Endothelial cell of umbilical vein (primary cell): Measurements from ENCODE around the gene OR1I1. TPM values are rescaled to one million over a fixed set of nuclear protein-coding genes. Genes with fewer than 3 reads are reported as not detected.
A peak's percentile ranks its signal among the peaks of the same experiment; 100 is the strongest.

Experiments used
- BruUV-seq: library from RNA; stranded (reverse); fragments of 400-500 nt; replicated peaks from 2 replicates; lab custom pipeline; 2021; lab: Mats Ljungman, UMichigan
- CTCF ChIA-PET: fragments of 300-600, 350-600 bp; sonication (Branson Sonifier 250); formaldehyde crosslinking; loops from one replicate; lab custom pipeline; 2021; ENCODE audit warnings: antibody characterized with exemption, inconsistent platforms; lab: Charles Lee
- POLR2A ChIA-PET: fragments of 300-600, 350-600 bp; sonication (Branson Sonifier 250); formaldehyde crosslinking; loops from one replicate; lab custom pipeline; 2021; ENCODE audit warnings: antibody characterized with exemption, inconsistent platforms; lab: Charles Lee
- DNase-seq: peaks from one replicate; pipeline ENCODE4 v3.0.0-alpha.2; 2011; ENCODE audit warnings: low read depth, low spot score
- FAIRE-seq: peaks from 2 replicates; lab custom pipeline; 2011; peaks lifted over from hg19 to GRCh38; lab: Jason Lieb, UNC
- H2AFZ ChIP-seq: 2 replicates; pipeline ENCODE4 v1.6.0; 2012; ENCODE audit warnings: low read depth, low read length, control low read depth, inconsistent platforms
- H3K27ac ChIP-seq: 2 replicates; pipeline ENCODE4 v1.5.1; 2011; ENCODE audit warnings: low read depth, mild to moderate bottlenecking, control low read depth, low read length, moderate library complexity; ENCODE audit not compliant: insufficient read depth
- H3K27me3 ChIP-seq, 2 experiments: 2 replicates each; pipeline versions ENCODE4 v1.6.0 to v1.6.1; 2011; ENCODE audit warnings: low read length in 2 of 2, mixed read lengths in 1 of 2; ENCODE audit not compliant: control insufficient read depth in 2 of 2, insufficient read depth in 2 of 2
- H3K36me3 ChIP-seq, 2 experiments: 2 replicates in 1 of 2; 3 replicates in 1 of 2; pipeline ENCODE4 v1.5.1; 2011; ENCODE audit warnings: low read length in 2 of 2, mild to moderate bottlenecking in 1 of 2, moderate library complexity in 1 of 2; ENCODE audit not compliant: control insufficient read depth in 2 of 2, insufficient read depth in 2 of 2; ENCODE audit errors: extremely low read depth in 1 of 2
- H3K4me1 ChIP-seq: 3 replicates; pipeline ENCODE4 v1.5.1; 2011; ENCODE audit warnings: mild to moderate bottlenecking, low read length; ENCODE audit not compliant: control insufficient read depth, insufficient read depth; ENCODE audit errors: extremely low read depth
- H3K4me2 ChIP-seq: 2 replicates; pipeline ENCODE4 v1.6.1; 2011; ENCODE audit warnings: low read length, control low read depth, mixed read lengths; ENCODE audit not compliant: insufficient read depth
- H3K4me3 ChIP-seq, 3 experiments: fragments of 200-600 bp in 1 of 3; sonication (generic), shearing (Covaris generic) in 1 of 3; replicated peaks in 1 of 3; 2 replicates each; pipeline ENCODE4 v1.5.1; 2011 to 2016; ENCODE audit warnings: control low read depth in 3 of 3, low read length in 3 of 3, mild to moderate bottlenecking in 2 of 3, inconsistent platforms in 1 of 3, low read depth in 1 of 3, moderate library complexity in 1 of 3; ENCODE audit not compliant: insufficient read depth in 1 of 3
- H3K79me2 ChIP-seq: 2 replicates; pipeline ENCODE4 v1.6.0; 2012; ENCODE audit warnings: low read length, inconsistent platforms; ENCODE audit not compliant: control insufficient read depth, insufficient read depth
- H3K9ac ChIP-seq: replicated peaks from 2 replicates; pipeline ENCODE3; 2011; ENCODE audit warnings: low read length, control low read depth; ENCODE audit not compliant: insufficient read depth; ENCODE audit errors: extremely low read depth
- H3K9me1 ChIP-seq: replicated peaks from 3 replicates; pipeline ENCODE4 v1.6.0; 2011; ENCODE audit warnings: mild to moderate bottlenecking, low read length; ENCODE audit not compliant: control insufficient read depth, insufficient read depth; ENCODE audit errors: extremely low read depth
- H3K9me3 ChIP-seq: replicated peaks from 2 replicates; pipeline ENCODE4 v1.5.1; 2012; ENCODE audit warnings: low read length, inconsistent platforms; ENCODE audit not compliant: control insufficient read depth, insufficient read depth
- H4K20me1 ChIP-seq: replicated peaks from 2 replicates; pipeline ENCODE3; 2011; ENCODE audit warnings: mild to moderate bottlenecking, low read length; ENCODE audit not compliant: control insufficient read depth, insufficient read depth; ENCODE audit errors: extremely low read depth
- MYC ChIP-seq: IDR thresholded peaks from one replicate; pipeline ENCODE4 v1.6.1; 2011; ENCODE audit warnings: mild to moderate bottlenecking, low read depth, low read length
- POLR2AphosphoS5 ChIP-seq: IDR thresholded peaks from 2 replicates; pipeline ENCODE4 v1.6.1; 2012; ENCODE audit warnings: low read depth, mild to moderate bottlenecking, control low read depth, low read length, moderate library complexity; ENCODE audit not compliant: insufficient read depth
- dilution Hi-C: fragments of 300-500 bp; cut with MboI; formaldehyde crosslinking; loops from one replicate; pipeline ENCODE4 v1.15.0; 2019; ENCODE audit warnings: low sequenced_read_pairs; ENCODE audit not compliant: extremely low pct_ligation_motif_present
- intact Hi-C: fragments of 100-400 bp; cut with micrococcal nuclease; formaldehyde crosslinking; loops from one replicate; pipeline ENCODE4 v1.10.0; 2022
- polyA plus RNA-seq, 4 experiments: library from polyadenylated mRNA; depleted of rRNA in 3 of 4; stranded (reverse) in 3 of 4; unstranded in 1 of 4; fragments of >200 nt; gene quantifications; 2 replicates each; pipeline versions ENCODE4 v1.2.1 to v1.2.3, GENCODE V29; 2011 to 2012; ENCODE audit warnings: missing spikeins in 1 of 4
- total RNA-seq: library from RNA; stranded (reverse); gene quantifications from 2 replicates; pipeline ENCODE4 v1.2.3, GENCODE V29; 2021
- TF ChIP-seq, protein P1 (sequence below), 2 donors: IDR thresholded peaks; 1 replicate in 1 of 2; 2 replicates in 1 of 2; pipeline ENCODE4 v1.5.1; 2011; ENCODE audit warnings: low read length in 2 of 2, mild to moderate bottlenecking in 2 of 2, moderate library complexity in 2 of 2, control low read depth in 1 of 2, inconsistent platforms in 1 of 2, low read depth in 1 of 2; ENCODE audit not compliant: insufficient read depth in 1 of 2; ENCODE audit errors: extremely low read depth in 1 of 2

OR1I1 gene
- total and polyA plus RNA-seq, 2 donors (not counting 3 experiments of a cell fraction or from before 2014, with no cell fraction given): not detected

DNA sequence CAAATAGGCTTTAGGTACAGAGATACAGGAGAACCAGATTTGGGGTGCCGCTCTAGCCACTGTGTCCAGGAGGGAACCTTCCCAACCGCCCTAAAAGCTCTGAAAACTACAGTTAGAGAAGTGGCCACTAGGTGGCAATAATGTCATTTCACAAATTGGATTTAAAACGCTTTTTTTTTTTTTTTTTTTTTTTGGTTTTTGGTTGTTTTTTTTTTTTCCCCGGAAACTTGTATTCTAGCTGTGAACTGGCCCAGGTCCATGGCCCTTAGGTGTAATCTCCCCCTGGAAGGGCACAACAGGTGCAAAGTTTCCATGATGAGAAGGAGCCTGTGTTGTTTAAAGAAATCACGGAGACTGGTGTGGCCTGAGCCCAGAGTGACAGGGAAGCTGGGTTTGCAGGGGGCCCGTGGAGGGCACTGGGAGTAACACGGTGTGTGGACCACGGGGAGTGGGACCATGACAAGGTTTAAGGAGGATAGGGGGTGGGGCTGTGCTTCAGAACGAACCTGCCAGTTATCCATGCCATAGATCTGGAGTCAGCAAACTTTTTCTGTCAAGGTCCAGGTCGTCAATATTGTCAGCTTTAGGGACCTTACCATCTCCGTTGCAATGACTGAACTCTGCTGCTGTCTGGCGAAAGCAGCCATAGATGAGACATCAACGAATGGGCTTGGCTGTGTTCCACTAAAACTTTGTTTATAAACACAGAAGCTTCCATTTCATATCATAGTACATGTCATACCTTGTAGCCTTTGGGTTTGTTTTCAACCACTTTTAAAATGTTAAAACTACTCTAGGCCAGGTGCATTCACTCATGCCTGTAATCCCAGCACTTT, 10.1 kb downstream of the OR1I1 start:
- intact Hi-C loops: loop anchor here (1.0 to 2.0 kb wide), 2 partner anchors 58 to 465 kb away; no protein-coding TSS in a partner anchor
- ChIA-PET POLR2A (interaction anchor here (0.7 kb wide), 1 partner anchor 460 kb away, joined by 10 read pairs; no protein-coding TSS in a partner anchor), CTCF (interaction anchor here (0.6 to 2.8 kb wide), 61 partner anchors 9 to 1096 kb away, joined by 3 to 103 read pairs (median 4); partner anchors contain the start of genes AKAP8L, EPHX3, FAM32A and OR1I1)
- no peaks in the 10 kb centered on the region for H3K36me3 ChIP-seq
- BruUV-seq: no TSS peak
- H3K9me1 ChIP-seq: no peaks in the 10 kb centered on the region
- no peak overlapping the region for H3K4me3 ChIP-seq
- no peak overlapping the region for H3K4me2 ChIP-seq
- H4K20me1 ChIP-seq: no peaks in the 10 kb centered on the region
- dilution Hi-C loops: no loop called here
- DNase-seq: peak; percentile 58
- H3K27me3 ChIP-seq: no peaks in the 10 kb centered on the region
- H3K9ac ChIP-seq: no peak overlapping the region
- TF ChIP-seq MYC (no peak), POLR2AphosphoS5 (no peak)
- TF ChIP-seq, protein P1, sequence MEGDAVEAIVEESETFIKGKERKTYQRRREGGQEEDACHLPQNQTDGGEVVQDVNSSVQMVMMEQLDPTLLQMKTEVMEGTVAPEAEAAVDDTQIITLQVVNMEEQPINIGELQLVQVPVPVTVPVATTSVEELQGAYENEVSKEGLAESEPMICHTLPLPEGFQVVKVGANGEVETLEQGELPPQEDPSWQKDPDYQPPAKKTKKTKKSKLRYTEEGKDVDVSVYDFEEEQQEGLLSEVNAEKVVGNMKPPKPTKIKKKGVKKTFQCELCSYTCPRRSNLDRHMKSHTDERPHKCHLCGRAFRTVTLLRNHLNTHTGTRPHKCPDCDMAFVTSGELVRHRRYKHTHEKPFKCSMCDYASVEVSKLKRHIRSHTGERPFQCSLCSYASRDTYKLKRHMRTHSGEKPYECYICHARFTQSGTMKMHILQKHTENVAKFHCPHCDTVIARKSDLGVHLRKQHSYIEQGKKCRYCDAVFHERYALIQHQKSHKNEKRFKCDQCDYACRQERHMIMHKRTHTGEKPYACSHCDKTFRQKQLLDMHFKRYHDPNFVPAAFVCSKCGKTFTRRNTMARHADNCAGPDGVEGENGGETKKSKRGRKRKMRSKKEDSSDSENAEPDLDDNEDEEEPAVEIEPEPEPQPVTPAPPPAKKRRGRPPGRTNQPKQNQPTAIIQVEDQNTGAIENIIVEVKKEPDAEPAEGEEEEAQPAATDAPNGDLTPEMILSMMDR (IDR thresholded peaks at IDR 0.05; ENCODE audit: extremely low read depth in 1 of 2, insufficient read depth in 1 of 2, low read depth in 1 of 2, low read length in 2 of 2): peak; percentile 55 to 60
- H3K9me3 ChIP-seq: no peaks in the 10 kb centered on the region
- H3K79me2 ChIP-seq: no peaks in the 10 kb centered on the region
- H2AFZ ChIP-seq: no peak overlapping the region
- peak; percentile 93 for FAIRE-seq
- no peaks in the 10 kb centered on the region for H3K4me1 ChIP-seq
- no peak overlapping the region for H3K27ac ChIP-seq
